NCI-H526 treated with DMSO at 0.1 percent for 48 hours (cell line): ENCODE measurements around the gene AKT1S1.
"Not testable (repeated sequence)": the region's sequence is repeated elsewhere in the genome, so short reads cannot be mapped to it uniquely, and the experiment has no call there.

Experiments
- DNase-seq: peaks from one replicate; lab custom pipeline; 2025; lab: John Stamatoyannopoulos, UW

AKT1S1 gene

GRCh38 chr19:49877020-49877878, at the start of gene AKT1S1, which contains the start of gene TBC1D17:
Gene AKT1S1 (minus strand): TSS chr19:49877355. CDS start chr19:49873295, 4,060 bp downstream.
Gene TBC1D17 (plus strand): TSS chr19:49877702. CDS start chr19:49877724, 22 bp downstream.
- peak; percentile 99 for DNase-seq

- no peak for DNase-seq
Observed at GRCh38 chr19:49926515-49926914, 49.4 kb upstream of the AKT1S1 start.

- DNase-seq = no peak
Observed at GRCh38 chr19:49925486-49925885, 48.3 kb upstream of the AKT1S1 start.

GRCh38 chr19:49924881-49925210, 47.7 kb upstream of the AKT1S1 start:
- not testable (repeated sequence) for DNase-seq

- DNase-seq = no peak
Observed at GRCh38 chr19:49924004-49924880, 47.1 kb upstream of the AKT1S1 start.

GRCh38 chr19:49923055-49924003, 46.2 kb upstream of the AKT1S1 start:
- no peak for DNase-seq

GRCh38 chr19:49921871-49922795, 45.0 kb upstream of the AKT1S1 start:
- DNase-seq = no peak

- peak; percentile 12 for DNase-seq
Observed at GRCh38 chr19:49920624-49921363, 43.6 kb upstream of the AKT1S1 start.

- DNase-seq = no peak
Observed at GRCh38 chr19:49918089-49918488, 40.9 kb upstream of the AKT1S1 start.

GRCh38 chr19:49916839-49917733, 39.9 kb upstream of the AKT1S1 start:
- no peak for DNase-seq

GRCh38 chr19:49915271-49915670, 38.1 kb upstream of the AKT1S1 start:
- DNase-seq = no peak

GRCh38 chr19:49913720-49914119, 36.6 kb upstream of the AKT1S1 start:
- no peak for DNase-seq

GRCh38 chr19:49912965-49913685, 36.0 kb upstream of the AKT1S1 start:
- no peak for DNase-seq

- DNase-seq = no peak
Observed at GRCh38 chr19:49911381-49912145, 34.4 kb upstream of the AKT1S1 start.

GRCh38 chr19:49910179-49910578, 33.0 kb upstream of the AKT1S1 start:
- no peak for DNase-seq

- DNase-seq = no peak
Observed at GRCh38 chr19:49908480-49909420, 31.6 kb upstream of the AKT1S1 start.
